WI38 (cell line): Measurements from ENCODE around the gene MITF.

Source experiments
- H3K4me3 ChIP-seq: 2 replicates; pipeline ENCODE4 v1.5.1; 2011; ENCODE audit warnings: low read depth, mild to moderate bottlenecking, control low read depth, low read length
- TF ChIP-seq, protein P1 (sequence below): IDR thresholded peaks from 2 replicates; pipeline ENCODE4 v1.5.1; 2012; ENCODE audit warnings: low read depth, mild to moderate bottlenecking, control low read depth, low read length

The MITF gene

DNA sequence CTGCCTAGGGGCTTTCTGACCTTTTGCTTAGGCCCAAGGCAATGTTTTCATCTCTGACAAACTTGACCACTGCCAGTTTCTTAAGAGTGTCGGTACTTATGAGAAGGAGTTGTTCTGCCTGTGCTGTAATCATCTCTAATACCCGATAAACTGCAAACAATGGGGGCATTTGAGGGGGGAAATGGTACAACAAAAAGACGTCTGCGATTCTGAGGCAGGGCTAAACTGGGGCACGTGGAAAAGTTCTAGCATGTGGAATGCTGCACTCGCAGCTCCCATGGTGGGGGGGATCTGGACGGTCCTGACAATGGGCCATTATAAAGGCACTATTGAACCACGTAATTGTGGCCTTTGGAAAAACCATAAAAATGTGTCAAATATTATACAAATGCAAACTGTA lies 187.1 kb downstream of the MITF start:
- no peak overlapping the region for H3K4me3 ChIP-seq
- TF ChIP-seq, protein P1, sequence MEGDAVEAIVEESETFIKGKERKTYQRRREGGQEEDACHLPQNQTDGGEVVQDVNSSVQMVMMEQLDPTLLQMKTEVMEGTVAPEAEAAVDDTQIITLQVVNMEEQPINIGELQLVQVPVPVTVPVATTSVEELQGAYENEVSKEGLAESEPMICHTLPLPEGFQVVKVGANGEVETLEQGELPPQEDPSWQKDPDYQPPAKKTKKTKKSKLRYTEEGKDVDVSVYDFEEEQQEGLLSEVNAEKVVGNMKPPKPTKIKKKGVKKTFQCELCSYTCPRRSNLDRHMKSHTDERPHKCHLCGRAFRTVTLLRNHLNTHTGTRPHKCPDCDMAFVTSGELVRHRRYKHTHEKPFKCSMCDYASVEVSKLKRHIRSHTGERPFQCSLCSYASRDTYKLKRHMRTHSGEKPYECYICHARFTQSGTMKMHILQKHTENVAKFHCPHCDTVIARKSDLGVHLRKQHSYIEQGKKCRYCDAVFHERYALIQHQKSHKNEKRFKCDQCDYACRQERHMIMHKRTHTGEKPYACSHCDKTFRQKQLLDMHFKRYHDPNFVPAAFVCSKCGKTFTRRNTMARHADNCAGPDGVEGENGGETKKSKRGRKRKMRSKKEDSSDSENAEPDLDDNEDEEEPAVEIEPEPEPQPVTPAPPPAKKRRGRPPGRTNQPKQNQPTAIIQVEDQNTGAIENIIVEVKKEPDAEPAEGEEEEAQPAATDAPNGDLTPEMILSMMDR, result no peak

DNA sequence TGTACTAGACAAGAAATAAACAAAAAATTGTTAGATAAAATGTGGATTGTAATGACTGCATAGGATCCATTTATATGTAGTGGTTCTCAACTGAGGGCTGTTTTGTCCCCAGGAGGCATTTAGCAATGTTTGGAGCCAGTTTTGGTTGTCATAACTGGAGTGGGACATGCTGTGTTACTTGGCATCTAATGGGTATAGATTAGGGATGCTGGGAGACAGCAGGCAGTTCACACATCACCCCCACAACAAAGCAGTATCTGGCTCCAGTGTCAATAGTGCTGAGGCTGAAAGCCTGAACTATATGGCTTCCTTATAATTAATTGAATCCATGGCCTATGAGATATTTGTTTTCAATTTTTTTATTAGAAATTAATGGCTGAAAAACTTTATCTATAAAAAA lies 188.3 kb downstream of the MITF start:
- H3K4me3 ChIP-seq, result no peak overlapping the region
- TF ChIP-seq, protein P1, result no peak

DNA sequence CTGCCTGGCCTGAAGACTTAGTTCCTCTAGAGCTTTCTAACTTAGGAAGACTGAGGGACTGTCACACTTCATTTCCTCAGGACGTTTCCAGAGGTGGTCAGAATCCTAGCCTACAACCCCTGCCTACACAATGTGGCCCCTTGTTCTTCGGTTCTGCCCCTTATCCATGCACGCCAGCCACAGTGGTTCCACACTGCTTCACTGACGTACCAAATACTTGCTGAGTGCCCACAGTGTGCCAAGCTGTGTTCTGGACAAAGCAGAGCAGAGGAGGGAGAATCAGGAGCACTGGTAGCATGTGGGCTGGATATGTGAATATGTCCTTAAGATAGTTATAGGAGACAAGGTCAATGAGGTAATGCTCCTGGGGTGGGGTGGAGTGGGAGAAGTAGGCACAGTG lies 189.8 kb downstream of the MITF start:
- TF ChIP-seq, protein P1, result no peak
- no peak overlapping the region for H3K4me3 ChIP-seq

DNA sequence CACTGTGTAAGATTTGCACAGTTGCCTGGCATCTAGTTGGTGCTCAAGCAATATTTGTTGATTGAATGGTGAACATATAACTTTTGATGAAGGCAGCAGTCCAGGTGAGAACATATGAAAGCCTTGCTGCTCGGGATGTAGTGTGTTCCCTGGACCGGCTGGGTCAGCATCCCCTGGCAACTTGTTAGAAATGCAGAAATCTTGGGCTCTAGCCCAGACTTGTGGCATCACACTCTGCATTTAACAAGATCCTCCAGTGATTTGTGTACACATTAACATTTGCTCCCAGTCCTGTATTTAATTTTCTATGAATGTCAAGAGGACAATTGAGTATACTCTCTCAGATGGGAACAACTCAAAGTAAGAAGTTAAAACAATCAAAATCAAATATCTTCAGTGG lies 191.3 kb downstream of the MITF start:
- TF ChIP-seq, protein P1, result no peak
- no peak overlapping the region for H3K4me3 ChIP-seq

DNA sequence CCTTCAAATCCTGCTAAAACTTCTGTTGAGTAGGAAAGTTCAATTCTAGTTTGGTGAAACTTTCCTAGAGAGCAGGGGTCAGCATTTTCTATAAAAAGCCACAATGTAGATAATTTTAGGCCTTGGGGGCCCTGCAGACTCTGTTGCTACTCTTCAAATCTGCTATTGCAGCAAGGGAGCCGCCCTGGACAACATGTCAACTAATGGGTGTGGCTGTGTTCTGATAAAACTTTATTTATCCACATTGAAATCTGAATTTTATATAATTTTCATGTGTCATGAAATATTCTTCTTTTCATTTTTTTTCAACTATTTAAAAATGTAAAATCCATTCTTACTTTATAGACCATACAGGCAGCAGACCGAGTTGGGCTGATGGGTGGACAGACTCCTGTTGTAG lies 192.8 kb downstream of the MITF start:
- H3K4me3 ChIP-seq, result no peak overlapping the region
- TF ChIP-seq, protein P1, result no peak

DNA sequence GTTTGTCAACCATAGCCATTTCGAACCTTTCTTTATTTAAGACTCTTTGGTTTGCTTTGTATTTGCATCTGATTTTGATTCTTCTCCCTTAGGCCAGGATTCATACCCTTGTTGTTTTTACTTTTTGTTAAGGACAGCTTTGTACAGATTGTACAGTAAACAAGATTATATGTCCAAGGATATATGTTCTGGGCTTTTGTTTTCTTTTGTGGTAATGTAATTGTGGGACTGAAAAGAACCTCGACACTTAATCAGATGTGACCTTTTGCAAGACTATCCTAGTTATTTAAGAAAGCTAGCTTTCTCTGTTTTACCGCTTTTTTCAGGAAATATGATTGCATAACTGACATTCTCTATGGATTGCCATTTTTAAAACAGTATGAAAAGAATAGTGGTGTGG lies 193.2 kb downstream of the MITF start:
- TF ChIP-seq, protein P1, result no peak

DNA sequence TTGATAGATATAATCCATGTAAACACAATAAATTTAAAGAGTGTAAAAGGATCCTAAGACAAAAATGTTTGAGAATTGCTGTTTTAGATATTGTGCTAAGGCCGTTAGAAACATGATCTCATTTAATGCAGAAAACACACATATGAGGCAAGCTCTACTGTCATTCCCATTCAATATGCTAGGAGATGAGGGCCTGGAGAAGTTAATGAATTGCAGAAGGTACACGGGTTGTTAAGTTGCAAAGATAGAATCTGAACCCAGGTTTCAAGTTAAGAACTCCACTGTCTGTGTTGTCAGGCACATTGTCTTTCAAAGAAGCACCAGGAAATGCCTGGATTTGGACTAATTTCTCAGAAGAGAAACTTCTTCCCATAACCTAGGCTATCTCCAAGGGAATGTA lies 195.1 kb downstream of the MITF start:
- TF ChIP-seq, protein P1, result no peak
- H3K4me3 ChIP-seq, result no peak overlapping the region

More for the DNA sequence above, 193.2 kb downstream of the MITF start:
- H3K4me3 ChIP-seq, result no peak overlapping the region
